HG03558 (cell line): ENCODE results near the gene ZNF592.
"Not testable (repeated sequence)": the region's sequence is repeated elsewhere in the genome, so short reads cannot be mapped to it uniquely, and the experiment has no call there.

Experiments
- ATAC-seq: cut with Tn5 transposase; IDR thresholded peaks from one replicate; pipeline ENCODE4 v1.9.1; 2021; ENCODE audit warnings: moderate number of reproducible peaks; ENCODE audit not compliant: unreplicated experiment; ENCODE audit errors: extremely low read depth

Gene ZNF592

DNA sequence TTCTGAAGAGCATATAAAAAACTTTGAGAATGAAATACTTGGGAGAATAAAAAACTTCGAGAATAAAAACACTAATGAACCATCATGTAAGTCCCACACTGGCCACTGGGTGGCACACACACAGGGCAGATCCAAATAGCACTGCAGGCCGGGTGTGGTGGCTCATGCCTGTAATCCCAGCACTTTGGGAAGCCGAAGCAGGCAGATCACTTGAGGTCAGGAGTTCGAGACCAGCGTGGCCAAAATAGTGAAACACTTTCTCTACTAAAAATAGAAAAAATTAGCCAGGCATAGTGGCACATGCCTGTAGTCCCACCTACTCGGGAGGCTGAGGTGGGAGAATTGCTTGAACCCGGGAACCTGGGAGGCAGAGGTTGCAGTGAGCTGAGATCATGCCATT is 97.2 kb downstream of the ZNF592 start:
- not testable (repeated sequence) for ATAC-seq

GRCh38 chr15:84846269-84846668 is 97.9 kb downstream of the ZNF592 start:
- no peak for ATAC-seq

GRCh38 chr15:84847382-84847781 is 99.0 kb downstream of the ZNF592 start:
- no peak for ATAC-seq

DNA sequence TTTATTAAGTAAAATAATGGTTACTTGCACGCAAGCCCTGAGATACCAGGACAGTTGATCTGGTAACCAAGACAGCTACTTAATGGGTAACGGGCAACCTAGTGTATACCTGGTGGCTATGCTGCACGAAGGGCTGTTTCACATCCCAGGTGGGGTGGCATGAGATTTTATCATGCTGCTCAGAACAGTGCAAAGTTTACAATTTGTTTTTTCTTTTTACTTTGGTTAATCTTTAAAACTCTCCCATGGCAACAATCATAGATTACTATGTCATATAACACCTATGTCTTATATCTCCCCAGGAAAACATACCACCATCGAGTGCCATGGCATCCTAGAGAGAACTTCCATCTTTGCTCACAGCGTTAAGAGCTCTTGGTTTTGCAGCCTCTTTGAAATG is 103.8 kb downstream of the ZNF592 start:
- ATAC-seq, result no peak

DNA sequence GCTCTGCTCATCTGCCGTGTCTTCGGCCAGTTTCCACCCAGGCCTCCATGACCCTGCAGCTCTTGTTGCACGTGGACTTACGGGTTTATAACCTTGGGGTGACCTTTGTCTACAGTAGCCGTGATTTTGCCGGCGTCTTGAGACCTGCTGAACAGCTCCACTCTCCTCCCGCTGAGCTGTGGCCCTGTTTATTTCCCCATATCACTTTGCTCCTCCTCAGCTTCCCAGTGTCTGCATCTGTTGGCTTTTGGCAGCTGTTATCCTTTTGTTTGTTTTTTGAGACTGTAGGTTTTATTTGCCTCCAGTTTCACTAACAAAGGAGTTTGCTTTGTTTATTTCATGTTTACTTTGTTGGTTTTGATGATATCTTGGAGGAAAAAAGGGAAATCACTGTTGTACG is 106.7 kb downstream of the ZNF592 start:
- no peak for ATAC-seq

GRCh38 chr15:84855765-84856164 is 107.4 kb downstream of the ZNF592 start:
- no peak for ATAC-seq
